GM18502 (cell line): Measurements from ENCODE around the gene OTP.
"Not testable (repeated sequence)": the region's sequence is repeated elsewhere in the genome, so short reads cannot be mapped to it uniquely, and the experiment has no call there.

Source experiments
- ATAC-seq: cut with Tn5 transposase; IDR thresholded peaks from one replicate; pipeline ENCODE4 v1.9.1; 2021; ENCODE audit warnings: mild to moderate bottlenecking; ENCODE audit not compliant: unreplicated experiment, poor library complexity

OTP gene

GRCh38 chr5:77616920-77617319 lies 21.6 kb downstream of the OTP start:
- no peak for ATAC-seq

GRCh38 chr5:77608927-77609326 lies 29.6 kb downstream of the OTP start:
- not testable (repeated sequence) for ATAC-seq

GRCh38 chr5:77607324-77607723 lies 31.2 kb downstream of the OTP start:
- no peak for ATAC-seq

GRCh38 chr5:77606279-77606678 lies 32.2 kb downstream of the OTP start:
- ATAC-seq: no peak

GRCh38 chr5:77599679-77600078 lies 38.8 kb downstream of the OTP start:
- no peak for ATAC-seq

DNA sequence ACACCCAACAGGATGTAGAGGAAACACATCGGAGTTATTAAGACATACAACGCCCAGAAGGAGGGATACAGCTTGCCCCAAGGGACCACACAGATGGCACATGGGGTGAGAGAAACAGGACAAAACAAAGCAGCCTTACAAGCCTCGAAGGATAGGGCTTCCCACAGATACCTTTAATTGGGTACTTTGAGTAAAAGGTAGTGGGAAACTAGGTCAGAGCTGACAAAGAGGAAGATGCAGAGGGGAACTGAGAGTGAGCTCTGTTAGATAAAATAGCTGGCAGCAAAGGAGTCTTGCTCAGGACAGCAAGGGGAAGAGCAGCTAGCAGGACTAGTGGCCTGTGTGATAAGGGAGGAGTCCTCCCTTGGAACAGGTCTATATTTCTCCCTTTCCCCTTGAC lies 48.2 kb downstream of the OTP start:
- ATAC-seq: peak; percentile 73

DNA sequence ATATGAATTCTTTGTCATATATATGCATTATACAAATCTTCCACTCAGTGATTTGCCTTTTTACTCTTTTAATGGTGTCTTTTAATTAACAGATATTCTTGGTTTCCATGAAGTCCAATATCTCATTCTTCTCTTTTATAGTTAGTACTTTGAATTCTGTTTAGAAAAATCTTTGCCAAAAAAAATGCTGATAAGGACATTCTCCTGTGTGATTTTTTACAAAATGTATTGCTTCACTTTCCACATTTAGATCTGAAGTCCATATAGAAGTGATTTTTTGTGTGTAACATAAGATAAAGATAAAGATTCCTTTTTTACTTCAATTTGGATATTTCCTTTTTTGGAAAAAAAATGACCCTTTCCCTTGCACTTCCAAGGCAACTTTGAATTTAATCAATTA lies 50.3 kb downstream of the OTP start:
- no peak for ATAC-seq

GRCh38 chr5:77586101-77586500 lies 52.4 kb downstream of the OTP start:
- ATAC-seq: no peak

- ATAC-seq: not testable (repeated sequence)
These were observed 56.4 kb downstream of the OTP start for GRCh38 chr5:77582143-77582542.
